Smooth muscle cell of bladder (primary cell): ENCODE measurements around the gene ABCC1. TPM values are rescaled to one million over a fixed set of nuclear protein-coding genes. Genes with fewer than 3 reads are reported as not detected.

Experiments used
- total RNA-seq: library from RNA; depleted of rRNA; stranded (reverse); fragments of >200 nt; gene quantifications from 2 replicates; pipeline ENCODE4 v1.2.3, GENCODE V29; 2014

Gene ABCC1
- 39.0 and 76.2 TPM in 2 replicates for total RNA-seq

GRCh38 chr16:15949210-15950160 is at the start of gene ABCC1:
ABCC1 (plus strand) TSS chr16:15949616; CDS start chr16:15949752, 136 bp downstream.

Other genes starting within 250 kb of the ABCC1 start
- gene MYH11, start 92.6 kb upstream of the ABCC1 start, total RNA-seq: 0.09 and 0.14 TPM in 2 replicates
- gene CEP20, start 61.0 kb upstream of the ABCC1 start, total RNA-seq: 42.7 and 49.6 TPM in 2 replicates